ENCODE data around the gene SNTB2. TPM values are rescaled to one million over a fixed set of nuclear protein-coding genes. Genes with fewer than 3 reads are reported as not detected.
"Not testable (repeated sequence)": the region's sequence is repeated elsewhere in the genome, so short reads cannot be mapped to it uniquely, and the experiment has no call there.

SNTB2 gene
- total RNA-seq, 1 donor from 2014 or later, result 25.2 TPM

- peak; percentile 25 for ATAC-seq
These were observed 107.1 kb downstream of the SNTB2 start for GRCh38 chr16:69294051-69294450.

DNA sequence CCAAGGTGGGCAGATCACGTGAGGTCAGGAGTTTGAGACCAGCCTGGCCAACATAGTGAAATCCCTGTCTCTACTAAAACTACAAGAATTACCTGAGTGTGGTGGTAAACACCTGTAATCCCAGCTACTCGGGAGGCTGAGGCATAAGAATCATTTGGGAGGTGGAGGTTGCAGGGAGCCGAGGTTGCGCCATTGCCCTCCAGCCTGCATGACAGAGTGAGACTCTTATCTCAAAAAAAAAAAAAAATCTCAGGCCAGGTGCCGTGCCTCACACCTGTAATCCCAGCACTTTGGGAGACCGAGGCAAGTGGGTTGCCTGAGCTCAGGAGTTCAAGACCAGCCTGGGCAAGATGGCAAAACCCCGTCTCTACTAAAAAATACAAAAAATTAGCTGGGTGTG lies 109.8 kb downstream of the SNTB2 start:
- ATAC-seq, result not testable (repeated sequence)

- ATAC-seq, result no peak
These were observed 111.3 kb downstream of the SNTB2 start for GRCh38 chr16:69298261-69298660.

- no peak for ATAC-seq
These were observed 114.2 kb downstream of the SNTB2 start for GRCh38 chr16:69301187-69301586.

DNA sequence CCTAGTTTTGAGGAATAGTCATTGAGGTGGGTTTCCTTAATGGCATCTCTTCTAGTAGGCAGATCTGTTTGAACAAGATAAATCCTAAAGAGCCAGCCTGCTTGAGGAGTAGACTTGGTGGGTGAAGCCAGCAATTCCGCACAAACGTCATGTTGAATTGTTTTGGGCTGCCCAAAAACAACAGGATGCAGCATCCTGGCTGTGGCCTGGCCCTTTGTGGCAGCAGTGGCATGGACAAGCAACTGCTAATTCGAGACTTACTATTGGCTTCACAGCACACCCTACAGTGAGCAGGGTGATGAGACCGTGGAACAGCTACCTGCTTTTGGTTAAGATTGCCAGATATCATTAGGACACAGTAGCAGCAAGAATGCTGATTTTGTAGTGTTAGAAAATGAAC lies 114.9 kb downstream of the SNTB2 start:
- no peak for ATAC-seq

GRCh38 chr16:69302301-69302700 lies 115.3 kb downstream of the SNTB2 start:
- ATAC-seq, result no peak

- no peak for ATAC-seq
These were observed 119.1 kb downstream of the SNTB2 start for GRCh38 chr16:69306031-69306430.

GRCh38 chr16:69307091-69307490 lies 120.1 kb downstream of the SNTB2 start:
- ATAC-seq, result no peak

DNA sequence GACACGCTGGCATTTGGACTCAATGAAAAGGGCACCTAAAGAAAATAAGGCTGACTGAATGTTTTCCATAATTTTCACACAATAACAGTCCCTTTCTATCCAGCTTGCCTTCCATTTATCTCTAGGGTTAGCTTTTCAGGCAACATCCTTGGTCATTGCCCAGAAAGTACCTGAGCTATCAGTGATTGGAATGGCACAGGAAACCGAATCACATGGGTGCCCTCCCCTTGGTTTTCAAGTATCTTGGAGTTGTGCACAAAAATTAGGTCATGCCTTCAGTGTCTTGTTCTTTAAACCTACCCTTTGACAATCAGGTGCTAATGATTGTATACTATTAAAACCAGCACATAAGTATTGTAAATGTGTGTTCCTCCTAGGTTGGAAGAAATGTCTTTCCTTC lies 120.9 kb downstream of the SNTB2 start:
- no peak for ATAC-seq

DNA sequence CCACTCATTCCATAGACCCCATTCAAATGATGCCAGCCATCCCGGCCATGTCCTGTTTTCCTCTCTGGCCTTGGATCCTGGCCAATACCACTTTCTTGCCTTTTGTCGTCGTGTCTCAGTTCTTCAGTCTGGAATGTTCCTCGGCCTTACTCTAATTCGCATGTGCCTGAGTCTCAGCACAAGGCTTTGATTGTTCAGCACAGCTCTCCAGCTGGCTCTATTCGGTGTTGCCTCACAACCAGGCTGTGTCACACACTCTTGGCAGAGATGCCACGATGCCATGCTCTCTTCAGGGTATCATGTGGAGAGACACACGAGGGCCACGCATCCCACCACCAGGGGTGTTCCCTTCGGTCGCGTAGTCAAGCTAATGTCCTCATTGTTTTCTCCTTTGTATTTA lies 122.4 kb downstream of the SNTB2 start:
- ATAC-seq, result no peak

GRCh38 chr16:69310653-69311532 lies 123.9 kb downstream of the SNTB2 start, which contains the start of gene VPS4A:
Gene VPS4A, plus strand, starts transcription at chr16:69311350. Its CDS starts 162 bp downstream, at chr16:69311512.
- peak; percentile 99 for ATAC-seq

DNA sequence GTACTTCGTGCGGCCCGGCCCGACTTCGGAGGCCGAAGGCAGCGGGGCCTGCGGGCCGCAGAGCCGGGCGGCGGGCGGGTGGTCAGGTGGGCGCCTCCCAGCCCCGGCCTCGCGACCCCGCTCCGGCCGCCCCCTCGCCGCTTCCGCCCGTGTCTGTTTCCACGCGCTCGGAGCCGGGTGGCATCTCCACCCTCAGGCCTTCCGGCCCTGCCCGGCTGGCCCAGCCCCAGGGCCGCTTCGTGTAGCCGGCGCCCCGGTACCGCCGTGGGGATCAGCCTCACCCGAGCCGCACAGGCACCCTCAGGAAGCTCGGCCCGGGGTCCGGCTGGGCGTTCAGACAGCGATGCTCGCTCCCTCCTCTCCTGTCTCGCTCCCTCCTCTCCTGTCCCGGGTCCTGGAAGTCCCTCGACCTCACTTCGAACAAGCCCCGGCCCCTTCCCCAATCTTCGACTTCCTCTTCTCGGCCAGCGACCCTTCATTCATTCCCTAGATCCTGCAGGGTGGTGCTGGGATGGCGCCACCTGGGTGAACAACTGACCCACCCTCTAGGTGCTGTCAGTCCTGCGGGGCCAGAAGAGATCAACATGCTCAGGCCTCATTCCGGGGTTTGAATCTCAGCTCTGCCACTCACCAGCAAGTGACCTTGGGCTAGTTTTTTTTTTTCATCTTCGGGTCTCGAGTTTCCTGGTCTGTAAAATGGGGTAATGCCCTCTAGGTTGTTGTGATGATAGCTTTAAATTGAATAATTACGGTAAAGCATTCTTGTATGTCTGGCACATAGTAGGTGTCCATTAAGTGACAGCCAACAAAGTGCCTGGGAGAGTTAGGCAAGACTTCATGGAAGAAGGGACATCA lies 124.8 kb downstream of the SNTB2 start:
- peak; percentile 66 for ATAC-seq

GRCh38 chr16:69313469-69313868 lies 126.5 kb downstream of the SNTB2 start:
- no peak for ATAC-seq

DNA sequence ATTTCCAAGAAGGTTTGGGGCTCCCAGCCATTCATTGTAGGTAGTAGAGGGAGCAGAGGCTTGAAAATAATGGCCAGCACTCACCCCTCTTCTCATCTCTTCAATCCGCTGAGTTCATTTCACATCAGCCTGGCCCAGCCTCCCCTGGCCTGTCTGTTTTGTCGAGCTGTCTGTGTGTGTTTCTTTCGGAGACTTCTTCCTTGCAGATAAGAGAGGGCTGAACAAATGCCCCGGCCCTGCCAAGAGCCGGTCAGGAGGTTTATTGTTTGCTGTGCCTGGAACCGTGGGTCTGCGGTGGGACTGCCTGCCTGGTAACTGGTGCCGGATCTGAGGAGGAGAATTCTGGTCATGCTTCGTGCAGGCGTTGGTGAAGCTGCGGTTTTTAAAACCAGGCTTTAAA lies 127.6 kb downstream of the SNTB2 start:
- ATAC-seq, result no peak

DNA sequence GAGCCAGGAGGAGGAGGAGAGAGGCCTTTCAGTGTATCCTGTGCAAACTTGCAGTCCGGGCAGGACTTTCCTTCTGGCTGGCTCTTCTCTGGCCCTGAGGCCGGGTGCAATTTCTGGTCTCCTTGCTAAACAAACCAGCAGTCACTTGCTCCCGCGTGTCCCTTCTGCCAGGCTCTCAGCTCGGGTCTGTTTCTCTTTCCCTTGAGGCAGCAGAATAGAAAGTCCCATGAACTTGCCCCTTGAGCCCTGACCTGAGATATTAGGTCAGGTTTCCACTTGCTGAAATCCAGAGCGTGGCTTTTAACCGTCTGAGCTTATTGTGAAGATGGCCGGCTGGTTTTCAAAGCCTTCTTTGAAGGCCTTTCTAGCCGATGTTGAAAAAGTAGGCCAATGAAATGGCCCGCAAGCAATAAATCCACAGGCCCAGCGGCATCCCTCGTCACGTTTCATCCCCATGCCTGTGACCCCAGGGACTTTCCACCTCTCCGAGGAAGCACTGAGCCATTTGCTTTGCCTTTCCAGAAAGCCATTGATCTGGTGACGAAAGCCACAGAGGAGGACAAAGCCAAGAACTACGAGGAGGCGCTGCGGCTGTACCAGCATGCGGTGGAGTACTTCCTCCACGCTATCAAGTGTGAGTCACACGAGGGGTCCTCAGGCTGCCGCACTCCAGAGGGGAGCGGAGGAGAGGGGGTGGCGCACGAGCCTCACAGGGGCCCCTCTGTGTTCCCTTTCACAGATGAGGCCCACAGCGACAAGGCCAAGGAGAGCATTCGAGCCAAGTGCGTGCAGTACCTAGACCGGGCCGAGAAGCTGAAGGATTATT lies 128.7 kb downstream of the SNTB2 start:
- no peak for ATAC-seq

DNA sequence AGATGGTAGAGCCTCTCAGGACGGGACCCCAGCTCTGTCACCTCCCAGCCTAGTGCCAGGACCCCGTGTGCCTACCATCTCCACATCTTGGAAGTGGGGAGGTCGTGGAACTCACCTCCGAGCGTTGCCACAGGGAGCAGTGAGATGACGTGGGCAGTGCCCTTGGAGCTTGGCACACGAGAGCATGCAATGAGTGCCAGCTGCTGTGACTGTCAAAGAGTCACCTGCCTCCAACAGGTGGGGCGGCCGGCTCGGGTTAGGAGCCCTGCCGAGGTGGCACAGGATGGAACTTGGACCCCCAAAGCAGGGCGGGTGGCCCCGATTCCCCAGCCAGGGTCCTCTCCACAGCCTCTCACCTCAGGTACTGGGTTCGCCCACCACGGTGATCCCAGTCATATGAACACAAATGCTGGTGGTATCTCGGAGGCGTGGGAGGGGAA lies 129.7 kb downstream of the SNTB2 start:
- no peak for ATAC-seq

DNA sequence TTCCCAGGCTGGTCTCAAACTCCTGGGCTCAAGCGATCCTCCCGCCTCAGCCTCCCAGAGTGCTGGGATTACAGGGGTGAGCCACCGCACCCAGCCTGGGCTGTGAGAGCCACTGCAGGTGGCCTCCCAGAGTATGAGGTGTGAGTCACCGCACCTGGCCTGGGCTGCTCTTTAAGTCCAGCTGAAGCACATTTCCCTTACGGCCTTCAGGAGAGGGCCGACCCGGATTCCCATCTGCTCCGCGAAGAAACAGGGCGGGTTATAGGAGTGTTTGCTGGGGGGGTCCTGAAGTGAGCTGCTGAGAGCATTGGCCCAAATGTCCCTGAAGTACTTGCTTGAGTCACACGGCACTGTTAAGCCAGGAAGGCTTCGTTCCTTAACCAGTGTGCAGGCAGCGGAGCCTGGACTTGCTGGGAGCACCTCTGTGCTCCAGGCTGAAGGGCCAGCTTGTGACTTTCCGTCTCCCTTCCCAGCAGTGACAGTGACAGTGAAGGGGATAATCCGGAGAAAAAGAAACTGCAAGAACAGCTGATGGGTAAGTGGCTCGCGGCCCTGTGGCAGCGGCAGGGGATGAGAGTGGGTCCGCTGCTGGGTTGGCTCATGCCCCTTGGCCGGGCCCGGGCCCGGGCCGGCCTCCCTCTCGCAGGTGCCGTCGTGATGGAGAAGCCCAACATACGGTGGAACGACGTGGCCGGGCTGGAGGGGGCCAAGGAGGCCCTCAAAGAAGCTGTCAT lies 131.4 kb downstream of the SNTB2 start:
- ATAC-seq, result peak; percentile 17

- peak; percentile 6 for ATAC-seq
These were observed 131.9 kb downstream of the SNTB2 start for GRCh38 chr16:69318911-69319289.

DNA sequence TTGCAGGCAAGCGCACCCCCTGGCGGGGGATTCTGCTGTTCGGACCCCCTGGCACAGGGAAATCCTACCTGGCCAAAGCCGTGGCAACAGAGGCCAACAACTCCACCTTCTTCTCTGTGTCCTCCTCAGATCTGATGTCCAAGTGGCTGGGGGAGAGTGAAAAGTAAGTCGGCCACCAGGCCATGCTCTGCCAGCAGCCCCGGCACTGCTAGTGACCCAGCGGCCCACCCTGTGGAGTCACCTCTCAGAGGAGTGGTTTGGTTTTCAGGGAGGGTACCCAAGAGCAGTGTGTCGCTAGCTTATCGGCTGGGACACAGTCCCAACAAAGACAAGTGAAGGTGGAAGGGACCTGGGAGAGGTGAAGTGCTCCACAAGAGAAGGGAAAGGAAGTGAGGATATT lies 132.4 kb downstream of the SNTB2 start:
- no peak for ATAC-seq

DNA sequence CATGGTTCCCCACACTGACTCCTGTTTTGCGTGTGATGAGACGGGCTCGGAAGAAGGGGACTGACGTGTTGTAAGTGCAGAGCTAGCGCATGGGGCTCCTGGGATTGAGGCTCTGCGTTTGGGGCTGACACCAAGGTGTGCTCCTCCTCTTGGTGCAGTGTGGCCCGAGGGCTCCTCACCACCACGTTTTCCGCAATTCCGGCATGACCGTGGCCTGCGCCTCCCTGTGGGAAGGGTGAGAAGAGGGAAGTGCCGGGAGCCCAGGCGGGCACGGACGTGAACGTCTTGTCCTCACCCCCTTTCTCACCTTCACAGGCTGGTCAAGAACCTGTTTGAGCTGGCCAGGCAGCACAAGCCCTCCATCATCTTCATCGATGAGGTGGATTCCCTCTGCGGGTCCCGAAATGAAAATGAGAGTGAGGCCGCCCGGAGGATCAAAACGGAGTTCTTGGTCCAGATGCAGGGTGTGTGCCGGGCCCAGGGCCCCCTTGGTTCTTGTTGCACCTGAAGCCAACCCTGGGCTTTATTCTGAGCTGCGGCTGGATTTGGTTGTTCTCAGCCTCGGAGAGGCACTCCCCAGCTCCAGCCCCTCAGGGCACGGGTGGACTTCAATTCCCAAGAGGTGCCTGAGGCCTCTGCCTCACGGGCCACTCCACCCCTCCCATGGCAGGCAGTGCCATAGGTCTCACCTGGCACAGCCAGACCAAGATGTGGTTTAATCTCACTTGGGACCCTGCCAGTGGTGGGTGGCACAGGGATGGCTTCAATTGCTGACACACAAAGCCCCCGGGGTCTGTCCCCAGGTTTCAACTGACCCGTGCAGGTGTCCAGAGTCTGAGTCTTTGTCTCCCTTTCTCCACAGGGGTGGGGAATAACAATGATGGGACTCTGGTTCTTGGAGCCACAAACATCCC lies 133.1 kb downstream of the SNTB2 start:
- no peak for ATAC-seq

DNA sequence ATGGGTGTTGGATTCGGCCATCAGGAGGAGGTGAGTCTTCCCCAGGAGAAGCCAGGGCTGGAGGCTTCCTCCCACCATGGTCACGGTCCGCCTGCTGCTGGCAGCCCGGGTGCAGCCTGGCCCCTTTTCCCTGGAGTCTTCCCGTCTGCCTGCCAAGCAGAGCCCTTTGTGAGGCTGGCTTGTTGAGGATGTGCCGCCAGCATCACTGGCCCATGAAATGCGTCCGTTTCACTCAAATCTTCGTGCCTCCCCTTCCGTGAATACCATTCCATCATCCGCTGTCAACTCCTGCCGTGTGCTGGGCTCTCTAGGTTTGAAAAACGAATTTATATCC lies 133.7 kb downstream of the SNTB2 start:
- ATAC-seq, result no peak
